C4-2B (cell line): ENCODE measurements around the gene SEC14L3.

ENCODE experiments used
- ZFX ChIP-seq: fragments of 450-650 bp; IDR thresholded peaks from 2 replicates; pipeline ENCODE4 v1.6.1; 2017
- TF ChIP-seq, protein P1 (sequence below): fragments of 450-650 bp; conservative IDR thresholded peaks from 2 replicates; pipeline ENCODE4 v1.5.1; 2017; ENCODE audit warnings: mild to moderate bottlenecking

GRCh38 chr22:30434843-30435242 is 37.0 kb downstream of the SEC14L3 start:
- TF ChIP-seq, protein P1, sequence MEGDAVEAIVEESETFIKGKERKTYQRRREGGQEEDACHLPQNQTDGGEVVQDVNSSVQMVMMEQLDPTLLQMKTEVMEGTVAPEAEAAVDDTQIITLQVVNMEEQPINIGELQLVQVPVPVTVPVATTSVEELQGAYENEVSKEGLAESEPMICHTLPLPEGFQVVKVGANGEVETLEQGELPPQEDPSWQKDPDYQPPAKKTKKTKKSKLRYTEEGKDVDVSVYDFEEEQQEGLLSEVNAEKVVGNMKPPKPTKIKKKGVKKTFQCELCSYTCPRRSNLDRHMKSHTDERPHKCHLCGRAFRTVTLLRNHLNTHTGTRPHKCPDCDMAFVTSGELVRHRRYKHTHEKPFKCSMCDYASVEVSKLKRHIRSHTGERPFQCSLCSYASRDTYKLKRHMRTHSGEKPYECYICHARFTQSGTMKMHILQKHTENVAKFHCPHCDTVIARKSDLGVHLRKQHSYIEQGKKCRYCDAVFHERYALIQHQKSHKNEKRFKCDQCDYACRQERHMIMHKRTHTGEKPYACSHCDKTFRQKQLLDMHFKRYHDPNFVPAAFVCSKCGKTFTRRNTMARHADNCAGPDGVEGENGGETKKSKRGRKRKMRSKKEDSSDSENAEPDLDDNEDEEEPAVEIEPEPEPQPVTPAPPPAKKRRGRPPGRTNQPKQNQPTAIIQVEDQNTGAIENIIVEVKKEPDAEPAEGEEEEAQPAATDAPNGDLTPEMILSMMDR, result no peak
- no peak for TF ChIP-seq ZFX
